Measurements from ENCODE around the gene TUBB4A.

Gene TUBB4A

GRCh38 chr19:6490134-6490533, 12.0 kb downstream of the TUBB4A start:
- TF ChIP-seq CTCF (conservative IDR thresholded peaks at IDR 0.05; ENCODE audit: low read depth, low read length), result no peak
- H3K4me3 ChIP-seq (ENCODE audit: low read depth, low read length), result no peak overlapping the region

DNA sequence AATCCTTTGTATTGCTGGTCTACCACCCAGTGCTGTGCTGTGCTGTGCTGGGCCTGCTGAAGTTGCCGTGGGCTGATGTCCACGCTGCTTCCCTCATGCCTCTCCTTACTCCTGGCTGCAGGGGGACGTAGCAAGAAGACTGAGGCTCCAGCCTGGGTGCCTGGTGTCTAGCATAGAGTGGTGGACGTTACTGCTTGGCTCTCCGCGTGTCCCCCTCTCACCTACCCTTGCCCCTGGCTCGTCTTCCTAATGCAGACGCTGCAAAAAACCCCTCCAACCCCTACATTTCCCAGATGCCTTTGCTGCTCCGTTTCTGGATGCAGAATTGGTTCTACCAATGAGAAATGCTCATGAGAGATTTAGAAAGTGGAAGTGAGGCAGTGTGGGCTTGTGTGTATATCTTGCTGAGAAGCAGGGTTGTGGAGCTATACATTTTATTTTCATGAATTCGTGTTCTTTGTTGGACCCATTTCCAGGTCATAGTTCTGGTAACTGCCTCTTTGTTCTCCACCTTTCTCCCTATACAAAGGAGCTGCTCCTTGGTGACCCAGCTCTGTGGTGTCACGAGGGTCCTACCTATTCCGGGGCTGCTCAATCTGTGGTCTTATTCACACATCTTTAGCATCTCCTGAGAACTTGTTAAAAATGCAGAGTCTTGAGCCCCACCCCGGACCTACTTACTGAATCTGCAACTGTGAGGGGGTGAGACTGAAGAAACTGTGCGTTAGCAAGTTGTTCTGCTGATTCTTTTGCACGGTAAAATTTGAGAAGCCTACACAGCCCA, 12.6 kb downstream of the TUBB4A start:
- H3K4me3 ChIP-seq (ENCODE audit: low read depth, low read length), result no peak overlapping the region
- no peak for DNase-seq (ENCODE audit: low read depth)
- TF ChIP-seq CTCF (conservative IDR thresholded peaks at IDR 0.05; ENCODE audit: low read depth, low read length), result no peak

More at GRCh38 chr19:6490134-6490533, 12.0 kb downstream of the TUBB4A start:
- DNase-seq (ENCODE audit: low read depth), result no peak

DNA sequence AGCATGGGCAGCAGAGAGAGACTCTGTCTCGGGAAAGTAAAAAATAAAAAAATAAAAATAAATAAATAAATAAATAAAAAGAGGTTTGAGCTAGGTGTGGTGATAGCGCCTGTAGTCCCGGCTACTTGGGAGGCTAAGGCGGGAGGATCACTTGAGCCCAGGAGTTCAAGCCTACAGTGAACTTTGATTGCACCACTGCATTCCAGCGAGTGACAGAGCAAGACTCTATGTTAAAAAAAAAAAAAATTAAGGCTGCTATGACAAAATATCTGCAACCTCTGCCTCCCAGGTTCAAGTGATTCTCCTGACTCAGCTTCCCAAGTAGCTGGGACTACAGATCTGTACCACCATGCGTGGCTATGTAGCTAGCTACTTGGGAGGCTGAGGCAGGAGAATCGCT, 17.3 kb downstream of the TUBB4A start:
- no peak for TF ChIP-seq CTCF (conservative IDR thresholded peaks at IDR 0.05; ENCODE audit: low read depth, low read length)
- DNase-seq (ENCODE audit: low read depth), result no peak

GRCh38 chr19:6484230-6484629, 17.9 kb downstream of the TUBB4A start:
- no peak overlapping the region for H3K4me3 ChIP-seq (ENCODE audit: low read depth, low read length)
- no peak for DNase-seq (ENCODE audit: low read depth)
- no peak for TF ChIP-seq CTCF (conservative IDR thresholded peaks at IDR 0.05; ENCODE audit: low read depth, low read length)

More for the DNA sequence above, 17.3 kb downstream of the TUBB4A start:
- H3K4me3 ChIP-seq (ENCODE audit: low read depth, low read length), result no peak overlapping the region

DNA sequence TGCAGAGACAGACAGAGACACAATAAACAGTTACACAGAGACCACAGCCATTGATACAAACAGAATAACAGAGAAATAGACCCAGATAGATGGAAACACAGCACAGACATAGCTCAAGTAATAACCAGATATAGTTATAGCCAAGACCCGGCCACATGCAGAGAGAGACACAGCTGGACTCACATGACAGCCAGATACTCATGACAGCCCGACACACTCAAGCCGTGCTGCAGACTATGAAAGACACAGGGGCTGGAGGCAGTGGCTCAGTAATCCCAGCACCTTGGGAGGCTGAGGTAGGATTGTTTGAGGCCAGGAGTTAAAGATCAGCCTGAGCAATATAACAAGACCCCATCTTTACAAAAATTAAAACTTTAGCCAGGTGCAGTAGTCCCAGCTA, 18.9 kb downstream of the TUBB4A start:
- no peak overlapping the region for H3K4me3 ChIP-seq (ENCODE audit: low read depth, low read length)
- no peak for TF ChIP-seq CTCF (conservative IDR thresholded peaks at IDR 0.05; ENCODE audit: low read depth, low read length)
- no peak for DNase-seq (ENCODE audit: low read depth)

GRCh38 chr19:6482343-6482686, 19.8 kb downstream of the TUBB4A start:
- no peak for TF ChIP-seq CTCF (conservative IDR thresholded peaks at IDR 0.05; ENCODE audit: low read depth, low read length)
- no peak overlapping the region for H3K4me3 ChIP-seq (ENCODE audit: low read depth, low read length)

More at GRCh38 chr19:6482343-6482686, 19.8 kb downstream of the TUBB4A start:
- no peak for DNase-seq (ENCODE audit: low read depth)

All from choroid plexus epithelial cell (primary cell).